NCI-H2171 (cell line): Measurements from ENCODE around the gene GJC3.
A peak's percentile ranks its signal among the peaks of the same experiment; 100 is the strongest.
"Not testable (repeated sequence)": the region's sequence is repeated elsewhere in the genome, so short reads cannot be mapped to it uniquely, and the experiment has no call there.

Experiments used
- DNase-seq: peaks from one replicate; lab custom pipeline; 2025; lab: John Stamatoyannopoulos, UW

The GJC3 gene

GRCh38 chr7:99929730-99930053 is 272 bp upstream of the GJC3 start:
- DNase-seq = no peak

GRCh38 chr7:99928188-99928587 is 1.2 kb downstream of the GJC3 start:
- no peak for DNase-seq

GRCh38 chr7:99927536-99927935 is 1.9 kb downstream of the GJC3 start:
- DNase-seq = no peak

DNA sequence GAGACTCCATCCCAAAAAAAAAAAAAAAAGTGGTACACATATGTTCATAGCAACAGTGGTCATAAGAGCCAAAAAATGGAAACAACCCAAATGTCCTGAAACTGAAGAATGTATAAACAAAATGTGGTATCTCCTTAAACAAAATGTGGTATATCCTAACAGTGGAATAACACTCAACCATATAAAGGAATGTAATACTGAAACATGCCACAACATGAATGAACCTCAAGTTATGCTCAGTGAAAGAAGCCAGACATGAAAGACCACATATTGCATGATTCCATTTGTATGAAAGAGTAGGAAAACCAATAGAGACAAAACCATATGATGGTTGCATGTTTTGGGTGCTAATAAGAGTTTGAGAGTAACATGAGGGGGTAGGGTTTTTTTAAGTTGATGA is 3.1 kb downstream of the GJC3 start:
- no peak for DNase-seq

GRCh38 chr7:99923200-99923599 is 6.2 kb downstream of the GJC3 start:
- DNase-seq = no peak

- DNase-seq = no peak
These were observed 9.3 kb downstream of the GJC3 start for GRCh38 chr7:99920149-99920548.

DNA sequence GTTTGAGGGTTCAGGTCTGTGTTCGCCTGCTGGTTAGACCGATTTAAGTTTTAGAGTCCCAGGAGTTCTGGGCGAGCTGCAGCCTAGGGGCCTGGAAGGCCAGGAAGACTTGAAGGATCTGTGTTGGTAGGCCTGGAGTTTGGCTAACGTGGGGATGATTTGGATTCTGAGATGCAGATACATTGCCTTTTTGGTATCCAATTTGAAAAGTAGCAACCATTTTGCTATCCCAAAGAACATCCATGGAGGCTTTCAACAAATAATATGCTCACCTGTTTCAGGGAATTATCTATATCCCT is 9.7 kb downstream of the GJC3 start:
- DNase-seq = no peak

DNA sequence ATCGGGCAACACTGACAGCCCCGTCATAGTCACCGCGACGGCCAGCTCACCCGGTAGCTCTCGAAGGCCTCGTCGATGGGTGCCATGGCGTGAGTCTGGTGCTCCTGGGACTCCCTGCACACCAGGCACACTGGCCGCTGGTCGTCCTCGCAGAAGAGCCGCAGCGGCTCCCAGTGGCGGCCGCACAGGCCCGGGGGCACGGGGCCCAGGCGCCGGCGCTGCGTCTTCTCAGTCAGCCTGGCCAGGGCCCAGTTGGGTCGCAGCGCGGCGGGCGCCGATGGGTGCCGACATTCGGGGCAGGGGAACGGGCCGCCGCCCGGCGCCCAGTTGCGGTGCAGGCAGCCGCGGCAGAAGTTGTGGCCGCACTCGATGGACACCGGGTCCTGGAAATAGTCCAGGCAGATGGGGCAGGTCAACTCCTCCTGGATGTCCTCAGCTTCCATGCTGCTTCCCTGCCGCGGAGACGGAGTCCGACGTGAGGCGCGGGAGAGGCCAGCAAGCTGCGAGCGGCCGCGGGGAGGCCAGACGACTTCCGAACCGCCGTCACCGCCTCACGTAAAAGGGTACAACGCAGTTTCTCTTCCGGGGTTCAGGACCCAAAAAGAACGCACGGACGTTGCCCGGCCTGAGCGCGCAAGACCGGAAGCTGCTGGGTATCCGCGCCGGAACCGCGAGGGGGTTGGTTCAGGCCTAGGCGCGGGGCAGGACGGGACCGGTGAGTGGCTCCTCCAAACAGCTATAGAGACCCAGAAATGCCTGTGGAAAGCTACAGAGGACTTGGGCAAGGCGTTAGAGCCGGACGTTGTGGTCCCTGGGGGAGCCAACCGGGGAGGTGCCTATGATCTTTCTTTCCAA is 10.2 kb downstream of the GJC3 start, which contains the start of gene TRIM4:
TSS of gene TRIM4 (minus strand) at position 572 of the 855 bp plus-strand sequence. CDS start at position 443, 129 bp downstream.
- peak; percentile 87 for DNase-seq

DNA sequence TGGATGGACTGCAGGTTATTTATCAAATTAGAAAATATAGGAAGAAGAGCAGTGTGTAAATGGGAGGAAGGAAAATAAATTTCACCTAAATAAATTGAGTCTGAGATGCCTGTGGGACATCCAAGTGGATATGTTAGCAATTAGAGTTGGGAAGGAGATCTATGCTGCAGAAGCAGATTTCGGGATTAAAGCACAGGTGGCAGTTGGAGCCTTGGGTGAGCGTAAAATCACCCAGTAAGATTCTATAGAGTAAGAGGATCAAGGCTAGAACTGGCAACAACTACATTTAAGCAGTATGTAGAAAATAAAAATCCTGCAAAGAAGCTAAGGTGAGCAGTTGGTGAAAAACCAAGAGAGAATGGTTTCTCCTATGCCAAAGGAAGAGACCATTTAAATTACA is 18.4 kb downstream of the GJC3 start:
- DNase-seq = no peak

- DNase-seq = no peak
These were observed 27.8 kb downstream of the GJC3 start for GRCh38 chr7:99901581-99901980.

DNA sequence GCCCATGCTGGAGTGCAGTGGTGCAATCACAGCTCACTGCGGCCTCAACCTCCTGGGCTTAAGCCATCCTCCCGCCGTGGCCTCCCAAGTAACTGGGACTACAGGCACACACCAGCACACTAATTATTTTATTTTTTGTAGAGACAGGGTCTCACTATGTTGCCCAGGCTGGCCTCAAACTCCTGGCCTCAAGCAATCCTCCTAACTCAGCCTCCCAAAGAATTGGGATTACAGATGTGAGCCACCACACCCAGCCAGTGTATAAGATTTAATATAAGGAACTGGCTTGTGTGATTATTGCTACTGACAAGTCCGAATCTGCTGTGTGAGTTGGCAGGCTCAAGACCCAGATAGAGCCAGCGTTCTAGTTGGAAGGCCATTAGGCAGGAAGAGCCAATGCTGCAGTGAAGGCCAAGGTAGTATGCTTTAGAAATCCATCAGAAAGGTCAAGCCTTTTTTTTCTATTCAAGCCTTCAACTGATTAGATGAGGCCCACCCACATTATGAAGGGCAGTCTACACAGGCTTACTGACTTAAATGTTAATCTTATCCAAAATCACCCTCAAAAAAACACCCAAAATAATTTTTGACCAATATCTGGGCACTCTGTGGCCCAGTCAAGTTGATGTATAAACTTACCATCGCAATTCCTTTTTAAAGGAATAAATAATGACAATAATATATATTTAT is 29.4 kb downstream of the GJC3 start:
- no peak for DNase-seq

GRCh38 chr7:99898836-99899235 is 30.6 kb downstream of the GJC3 start:
- DNase-seq = no peak

GRCh38 chr7:99898023-99898357 is 31.4 kb downstream of the GJC3 start:
- no peak for DNase-seq

DNA sequence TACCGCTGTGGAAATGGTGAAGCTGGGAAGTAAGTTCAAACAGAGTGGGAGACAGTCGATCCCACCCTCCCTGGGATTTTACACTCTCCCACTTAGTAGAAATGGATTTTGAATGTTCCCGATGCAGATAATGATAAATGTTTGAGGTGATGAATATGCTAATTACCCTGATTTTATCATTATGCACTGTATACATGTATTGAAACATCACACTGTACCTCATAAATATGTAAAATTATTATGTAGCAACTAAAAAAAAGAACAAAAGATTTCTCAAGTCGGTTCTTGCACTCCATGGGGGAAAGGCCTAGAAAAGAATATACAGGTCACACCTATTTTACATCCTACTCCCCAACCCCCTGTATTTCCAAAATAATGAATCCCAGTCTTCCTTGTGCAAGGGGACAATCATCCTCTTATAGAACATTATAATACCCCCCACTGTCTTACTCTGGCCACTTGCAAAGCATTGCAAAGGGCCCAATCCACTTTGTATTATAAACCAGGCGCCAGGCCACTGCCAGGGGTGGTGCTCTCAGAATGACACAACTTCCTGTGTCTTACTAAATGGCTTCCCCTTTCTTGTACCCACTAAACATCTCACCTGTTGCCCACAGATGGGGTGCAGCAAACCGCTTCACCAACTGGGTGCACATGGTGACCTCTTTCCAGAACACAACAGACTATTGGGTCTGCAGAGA is 31.9 kb downstream of the GJC3 start:
- no peak for DNase-seq

DNA sequence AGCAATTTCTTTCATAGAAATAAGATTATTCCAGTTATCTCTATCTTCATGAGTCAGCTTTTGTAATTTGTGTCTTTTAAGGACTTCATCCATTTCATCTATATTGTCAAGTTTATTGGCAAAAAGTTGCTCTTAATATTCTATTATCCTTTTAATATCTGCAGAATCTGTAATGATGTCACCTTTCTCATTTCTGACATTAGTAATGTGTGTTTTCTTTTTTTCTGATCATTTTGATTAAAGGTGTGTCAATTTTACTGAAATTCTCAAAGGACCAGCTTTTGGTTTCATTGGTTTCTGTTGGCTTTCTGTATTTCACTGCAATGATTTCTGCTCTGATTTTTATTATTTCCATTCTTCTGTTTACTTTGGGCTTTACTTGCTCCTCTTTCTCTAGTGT is 34.7 kb downstream of the GJC3 start:
- no peak for DNase-seq

DNA sequence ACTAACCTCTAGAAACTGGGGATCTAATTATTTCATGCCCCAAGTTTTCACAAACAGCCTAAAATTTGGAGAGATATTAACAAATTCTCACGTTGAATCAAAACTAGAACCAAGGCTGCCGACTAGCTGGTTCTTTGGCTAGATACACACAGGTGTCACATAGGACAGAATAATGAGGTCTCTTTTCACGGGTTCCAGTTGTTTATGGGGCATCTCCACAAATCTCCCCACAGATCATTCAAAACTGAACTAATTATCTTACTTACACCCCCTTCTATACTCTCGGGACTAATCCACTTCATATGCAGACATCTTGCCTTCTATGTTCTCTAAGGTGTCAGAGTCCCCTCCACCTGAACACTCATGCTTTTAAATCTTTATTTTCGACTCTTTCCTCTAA is 36.1 kb downstream of the GJC3 start:
- DNase-seq = no peak

- not testable (repeated sequence) for DNase-seq
These were observed 39.1 kb downstream of the GJC3 start for GRCh38 chr7:99890348-99890747.

- not testable (repeated sequence) for DNase-seq
These were observed 41.1 kb downstream of the GJC3 start for GRCh38 chr7:99888366-99888765.

GRCh38 chr7:99881370-99881769 is 48.0 kb downstream of the GJC3 start:
- DNase-seq = no peak

GRCh38 chr7:99876933-99877332 is 52.5 kb downstream of the GJC3 start, which contains the start of gene OR2AE1:
TSS of gene OR2AE1 (minus strand) at chr7:99877033. CDS start at chr7:99877033, 0 bp downstream.
- no peak for DNase-seq

DNA sequence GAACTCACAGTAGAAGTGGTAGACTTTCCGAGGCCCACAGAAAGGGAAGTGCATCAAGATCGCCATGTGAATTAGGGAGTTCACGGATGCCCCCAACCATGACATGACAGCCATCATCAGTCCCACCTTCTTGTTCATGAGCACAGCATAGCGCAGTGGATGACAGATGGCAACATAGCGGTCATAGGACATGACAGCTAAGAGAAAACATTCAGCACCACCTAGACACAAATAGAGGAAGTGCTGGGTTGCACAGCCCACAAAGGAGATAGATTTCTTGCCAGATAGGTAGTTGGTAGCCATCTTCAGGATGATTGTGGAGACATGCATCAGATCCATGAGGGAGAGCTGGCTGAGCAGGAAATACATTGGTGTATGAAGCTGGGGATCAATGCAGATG is 52.9 kb downstream of the GJC3 start:
- DNase-seq = no peak
